ENCODE data around the gene SNX22.

DNA sequence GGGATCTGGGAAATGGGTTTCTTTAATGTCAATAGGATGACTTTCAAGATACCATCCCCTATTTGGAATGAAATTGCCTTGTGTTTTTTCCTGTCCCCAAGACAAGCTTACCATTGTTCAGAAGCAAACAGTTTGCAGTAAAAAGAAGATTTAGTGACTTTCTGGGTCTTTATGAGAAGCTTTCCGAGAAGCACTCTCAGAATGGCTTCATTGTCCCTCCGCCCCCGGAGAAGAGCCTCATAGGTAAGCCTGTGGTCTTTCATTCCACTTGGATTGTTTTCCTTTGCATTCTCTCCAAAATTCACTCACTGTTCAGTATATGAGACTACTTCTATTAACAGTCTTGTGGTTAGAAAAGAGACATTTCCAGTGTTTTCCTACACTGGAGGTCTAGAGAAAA is 25.6 kb upstream of the SNX22 start:
- TF ChIP-seq YY1 (IDR thresholded peaks at IDR 0.05; ENCODE audit: insufficient read depth, insufficient read length), result no peak
- TF ChIP-seq ZNF274 (IDR thresholded peaks at IDR 0.05; ENCODE audit: low read depth, low read length), result no peak

All from NT2/D1 (cell line).